Progenitor cell of endocrine pancreas (in vitro differentiated cells): ENCODE results near the gene KANK2. TPM values are rescaled to one million over a fixed set of nuclear protein-coding genes. Genes with fewer than 3 reads are reported as not detected.
"Not testable (repeated sequence)": the region's sequence is repeated elsewhere in the genome, so short reads cannot be mapped to it uniquely, and the experiment has no call there.

Source experiments
- DNase-seq: peaks from one replicate; pipeline ENCODE4 v3.0.0; 2021; ENCODE audit warnings: low spot score; ENCODE audit not compliant: unreplicated experiment
- H3K27ac Mint-ChIP-seq: 2 replicates; pipeline ENCODE4 v1.8.0; 2021; ENCODE audit warnings: mild to moderate bottlenecking, moderate library complexity, mixed read lengths
- H3K27me3 Mint-ChIP-seq: 2 replicates; pipeline ENCODE4 v1.8.0; 2021; ENCODE audit warnings: mixed read lengths
- H3K36me3 Mint-ChIP-seq: 2 replicates; pipeline ENCODE4 v1.8.0; 2022; ENCODE audit warnings: mixed read lengths; ENCODE audit not compliant: insufficient read depth
- H3K4me1 Mint-ChIP-seq: 2 replicates; pipeline ENCODE4 v1.8.0; 2021; ENCODE audit warnings: low read depth, mixed read lengths
- H3K4me3 Mint-ChIP-seq: 2 replicates; pipeline ENCODE4 v1.8.0; 2021; ENCODE audit warnings: low read depth, mild to moderate bottlenecking, moderate library complexity, mixed read lengths
- H3K9me3 Mint-ChIP-seq: 2 replicates; pipeline ENCODE4 v1.8.0; 2021; ENCODE audit warnings: low read depth, mixed read lengths
- total RNA-seq: library from RNA; stranded (reverse); gene quantifications from 2 replicates; pipeline ENCODE4 v1.2.1, GENCODE V29; 2021
- TF ChIP-seq, protein P1 (sequence below): fragments of 200-600 bp; sonication (generic); IDR thresholded peaks from one replicate; pipeline ENCODE4 v1.5.0; 2021; ENCODE audit warnings: antibody characterized with exemption, mild to moderate bottlenecking; ENCODE audit not compliant: unreplicated experiment

The KANK2 gene
- total RNA-seq, 1 donor from 2014 or later, result 27.6 TPM

- H3K9me3 Mint-ChIP-seq, result no peaks in the 10 kb centered on the region
- TF ChIP-seq, protein P1, sequence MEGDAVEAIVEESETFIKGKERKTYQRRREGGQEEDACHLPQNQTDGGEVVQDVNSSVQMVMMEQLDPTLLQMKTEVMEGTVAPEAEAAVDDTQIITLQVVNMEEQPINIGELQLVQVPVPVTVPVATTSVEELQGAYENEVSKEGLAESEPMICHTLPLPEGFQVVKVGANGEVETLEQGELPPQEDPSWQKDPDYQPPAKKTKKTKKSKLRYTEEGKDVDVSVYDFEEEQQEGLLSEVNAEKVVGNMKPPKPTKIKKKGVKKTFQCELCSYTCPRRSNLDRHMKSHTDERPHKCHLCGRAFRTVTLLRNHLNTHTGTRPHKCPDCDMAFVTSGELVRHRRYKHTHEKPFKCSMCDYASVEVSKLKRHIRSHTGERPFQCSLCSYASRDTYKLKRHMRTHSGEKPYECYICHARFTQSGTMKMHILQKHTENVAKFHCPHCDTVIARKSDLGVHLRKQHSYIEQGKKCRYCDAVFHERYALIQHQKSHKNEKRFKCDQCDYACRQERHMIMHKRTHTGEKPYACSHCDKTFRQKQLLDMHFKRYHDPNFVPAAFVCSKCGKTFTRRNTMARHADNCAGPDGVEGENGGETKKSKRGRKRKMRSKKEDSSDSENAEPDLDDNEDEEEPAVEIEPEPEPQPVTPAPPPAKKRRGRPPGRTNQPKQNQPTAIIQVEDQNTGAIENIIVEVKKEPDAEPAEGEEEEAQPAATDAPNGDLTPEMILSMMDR, result no peak
- no peaks in the 10 kb centered on the region for H3K27me3 Mint-ChIP-seq
- H3K4me1 Mint-ChIP-seq, result peaks cover 1% of the 10 kb centered on the region
- DNase-seq, result no peak
- H3K4me3 Mint-ChIP-seq, result no peak overlapping the region
- H3K27ac Mint-ChIP-seq, result peak overlapping the region; percentile 49
- H3K36me3 Mint-ChIP-seq, result peaks cover 29% of the 10 kb centered on the region
Observed at GRCh38 chr19:11123114-11123513, 74.2 kb downstream of the KANK2 start.

GRCh38 chr19:11121963-11122362 is 75.4 kb downstream of the KANK2 start:
- H3K9me3 Mint-ChIP-seq, H3K27me3 Mint-ChIP-seq, H3K27ac Mint-ChIP-seq, H3K4me3 Mint-ChIP-seq, H3K4me1 Mint-ChIP-seq, DNase-seq: not testable (repeated sequence)
- peaks cover 24% of the 10 kb centered on the region for H3K36me3 Mint-ChIP-seq

DNA sequence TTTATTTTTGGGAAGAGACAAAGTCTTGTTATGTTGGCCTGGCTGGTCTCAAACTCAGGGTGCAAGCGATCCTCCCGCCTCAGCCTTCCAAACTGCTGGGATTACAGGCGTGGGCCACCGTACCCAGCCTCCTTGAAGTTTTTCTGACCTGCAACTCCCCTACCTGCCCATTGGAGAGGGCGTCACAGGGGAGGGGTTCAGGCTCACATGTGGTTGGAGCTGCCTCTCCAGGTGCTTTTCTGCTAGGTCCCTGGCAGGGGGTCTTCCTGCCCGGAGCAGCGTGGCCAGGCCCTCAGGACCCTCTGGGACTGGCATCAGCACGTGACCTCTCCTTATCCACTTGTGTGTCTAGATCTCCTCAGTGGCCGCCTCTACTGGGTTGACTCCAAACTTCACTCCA is 80.8 kb downstream of the KANK2 start:
- Mint-ChIP-seq H3K4me1 (peaks cover 1% of the 10 kb centered on the region), H3K27me3 (no peaks in the 10 kb centered on the region), H3K27ac (no peak overlapping the region), H3K36me3 (peaks cover 28% of the 10 kb centered on the region), H3K4me3 (no peak overlapping the region), H3K9me3 (no peaks in the 10 kb centered on the region)
- DNase-seq, result no peak
- TF ChIP-seq, protein P1, result no peak

- H3K4me3 Mint-ChIP-seq, result no peak overlapping the region
- peak overlapping the region; percentile 62 for H3K27ac Mint-ChIP-seq
- TF ChIP-seq, protein P1, result no peak
- DNase-seq, result no peak
- H3K9me3 Mint-ChIP-seq, result no peaks in the 10 kb centered on the region
- H3K4me1 Mint-ChIP-seq, result peaks cover under 1% of the 10 kb centered on the region
- peaks cover 30% of the 10 kb centered on the region for H3K36me3 Mint-ChIP-seq
- H3K27me3 Mint-ChIP-seq, result no peaks in the 10 kb centered on the region
Observed at GRCh38 chr19:11115895-11116446, 81.4 kb downstream of the KANK2 start.

GRCh38 chr19:11115042-11115441 is 82.3 kb downstream of the KANK2 start:
- Mint-ChIP-seq H3K27me3 (no peaks in the 10 kb centered on the region), H3K4me3 (no peak overlapping the region), H3K36me3 (peaks cover 23% of the 10 kb centered on the region), H3K27ac (peak overlapping the region; percentile 56), H3K4me1 (no peaks in the 10 kb centered on the region), H3K9me3 (no peaks in the 10 kb centered on the region)
- TF ChIP-seq, protein P1, result no peak
- DNase-seq, result no peak

Other genes with a start within 250 kb of the KANK2 start
- 327 and 334 TPM in 2 replicates for gene SMARCA4, start 236.5 kb downstream of the KANK2 start, total RNA-seq
- gene LDLR, start 108.1 kb downstream of the KANK2 start, total RNA-seq, result 67.3 and 73.2 TPM in 2 replicates
- 22.8 and 24.3 TPM in 2 replicates for gene SPC24, start 41.8 kb downstream of the KANK2 start, total RNA-seq
- gene ANGPTL8, start 42.1 kb upstream of the KANK2 start, total RNA-seq, result not detected in 2 replicates
- gene DOCK6, start 65.0 kb upstream of the KANK2 start, total RNA-seq, result 88.0 and 89.1 TPM in 2 replicates
- not detected in 2 replicates for gene TSPAN16, start 98.6 kb upstream of the KANK2 start, total RNA-seq
- 40.7 and 43.9 TPM in 2 replicates for gene RAB3D, start 142.1 kb upstream of the KANK2 start, total RNA-seq
- 49.8 and 51.1 TPM in 2 replicates for gene TMEM205, start 148.7 kb upstream of the KANK2 start, total RNA-seq
- 25.0 and 27.6 TPM in 2 replicates for gene CCDC159, start 149.0 kb upstream of the KANK2 start, total RNA-seq
- 7.9 and 10.1 TPM in 2 replicates for gene PLPPR2, start 157.9 kb upstream of the KANK2 start, total RNA-seq
- 3.2 and 3.3 TPM in 2 replicates for gene SWSAP1, start 177.1 kb upstream of the KANK2 start, total RNA-seq
- gene EPOR, start 186.8 kb upstream of the KANK2 start, total RNA-seq, result 53.6 and 56.7 TPM in 2 replicates
- gene RGL3, start 221.8 kb upstream of the KANK2 start, total RNA-seq, result 266 and 284 TPM in 2 replicates
- gene ODAD3, start 237.6 kb upstream of the KANK2 start, total RNA-seq, result 1.8 and 2.2 TPM in 2 replicates
- gene PRKCSH, start 238.1 kb upstream of the KANK2 start, total RNA-seq, result 409 and 437 TPM in 2 replicates